Upper lobe of left lung (tissue), 6 donors: ENCODE measurements around the gene SH2B3. TPM values are rescaled to one million over a fixed set of nuclear protein-coding genes. Genes with fewer than 3 reads are reported as not detected.
A peak's percentile ranks its signal among the peaks of the same experiment; 100 is the strongest.

Experiments
- ATAC-seq, 2 donors: fragments of 200-7000 bp; cut with Tn5 transposase; one replicate each; pipeline ENCODE4 v1.9.1; 2022; ENCODE audit warnings: mild to moderate bottlenecking in 2 of 2, moderate library complexity in 2 of 2; ENCODE audit not compliant: low FRiP score in 2 of 2
- DNase-seq, 2 donors: peaks; one replicate each; pipeline ENCODE4 v3.0.0-alpha.2; 2019 to 2020
- H3K27ac ChIP-seq, 4 donors: fragments of 200-600 bp; sonication (generic); one replicate each; pipeline ENCODE4 v1.5.1; 2016 to 2019
- H3K27me3 ChIP-seq, 4 donors: fragments of 200-600 bp; sonication (generic); one replicate each; pipeline ENCODE4 v1.5.1; 2017 to 2019
- H3K36me3 ChIP-seq, 4 donors: fragments of 200-600 bp; sonication (generic); one replicate each; pipeline ENCODE4 v1.5.1; 2016 to 2019
- H3K4me1 ChIP-seq, 4 donors: fragments of 200-600 bp; sonication (generic); one replicate each; pipeline ENCODE4 v1.5.1; 2018 to 2019
- H3K4me3 ChIP-seq, 4 donors: fragments of 200-600 bp; sonication (generic); one replicate each; pipeline ENCODE4 v1.5.1; 2017 to 2019; ENCODE audit warnings: mild to moderate bottlenecking in 2 of 4, moderate library complexity in 1 of 4
- H3K9me3 ChIP-seq, 4 donors: fragments of 200-600 bp; sonication (generic); one replicate each; pipeline ENCODE4 v1.5.1; 2018 to 2019
- EP300 ChIP-seq, 4 donors: sonication (generic); formaldehyde crosslinking; IDR thresholded peaks; one replicate each; pipeline ENCODE4 v1.5.1; 2017; ENCODE audit warnings: antibody characterized with exemption in 4 of 4, control low read depth in 2 of 4
- POLR2A ChIP-seq, 4 donors: fragments of 450-650 bp; IDR thresholded peaks; one replicate each; pipeline ENCODE4 v1.5.1; 2016 to 2017; ENCODE audit warnings: antibody characterized with exemption in 4 of 4, mild to moderate bottlenecking in 2 of 4
- POLR2AphosphoS5 ChIP-seq, 2 donors: sonication (generic); formaldehyde crosslinking; IDR thresholded peaks; one replicate each; pipeline ENCODE4 v1.5.1; 2017; ENCODE audit warnings: antibody characterized with exemption in 2 of 2
- WGBS, 2 donors: methylation state at CpG; one replicate each; pipeline ENCODE4 v1.1.5; 2017 to 2018; 5-methylcytosine and 5-hydroxymethylcytosine counted together
- total RNA-seq, 6 donors: library from RNA; depleted of rRNA in 4 of 6; stranded (reverse); fragments of >200 nt in 4 of 6; gene quantifications; one replicate each; pipeline versions ENCODE4 v1.1.0 to v1.2.1, GENCODE V29; 2016 to 2021
- TF ChIP-seq, protein P1 (sequence below), 6 experiments: fragments of 450-650 bp in 4 of 6; fragments of 200-600 bp in 2 of 6; sonication (generic) in 2 of 6; IDR thresholded peaks; one replicate each; pipeline ENCODE4 v1.5.1; 2016 to 2019; ENCODE audit warnings: antibody characterized with exemption in 6 of 6
- donor health status: DM: no; HTN: no; CAD: no; lungs with moderate emphysema.
- donor health status: DM: no; HTN: yes; CAD: no; lungs with severe emphysema.

Gene SH2B3
- total RNA-seq, 6 donors from 2014 or later, result 24.8 to 128 (median 52.5) TPM

GRCh38 chr12:111411185-111411764 is 5.6 kb downstream of the SH2B3 start:
- H3K36me3 ChIP-seq, result peaks cover 0 to 5% (median 0%) of the 10 kb centered on the region in 4 donors
- no peak overlapping the region for H3K4me3 ChIP-seq
- no peaks in the 10 kb centered on the region for H3K9me3 ChIP-seq
- WGBS, 2 donors, result 61 to 77% methylated on average over 2 to 8 of the region's 8 CpGs
- ATAC-seq, result no peak
- TF ChIP-seq EP300 (IDR thresholded peaks at IDR 0.05) (no peak), POLR2AphosphoS5 (IDR thresholded peaks at IDR 0.05) (no peak), POLR2A (IDR thresholded peaks at IDR 0.05) (no peak)
- TF ChIP-seq, protein P1, sequence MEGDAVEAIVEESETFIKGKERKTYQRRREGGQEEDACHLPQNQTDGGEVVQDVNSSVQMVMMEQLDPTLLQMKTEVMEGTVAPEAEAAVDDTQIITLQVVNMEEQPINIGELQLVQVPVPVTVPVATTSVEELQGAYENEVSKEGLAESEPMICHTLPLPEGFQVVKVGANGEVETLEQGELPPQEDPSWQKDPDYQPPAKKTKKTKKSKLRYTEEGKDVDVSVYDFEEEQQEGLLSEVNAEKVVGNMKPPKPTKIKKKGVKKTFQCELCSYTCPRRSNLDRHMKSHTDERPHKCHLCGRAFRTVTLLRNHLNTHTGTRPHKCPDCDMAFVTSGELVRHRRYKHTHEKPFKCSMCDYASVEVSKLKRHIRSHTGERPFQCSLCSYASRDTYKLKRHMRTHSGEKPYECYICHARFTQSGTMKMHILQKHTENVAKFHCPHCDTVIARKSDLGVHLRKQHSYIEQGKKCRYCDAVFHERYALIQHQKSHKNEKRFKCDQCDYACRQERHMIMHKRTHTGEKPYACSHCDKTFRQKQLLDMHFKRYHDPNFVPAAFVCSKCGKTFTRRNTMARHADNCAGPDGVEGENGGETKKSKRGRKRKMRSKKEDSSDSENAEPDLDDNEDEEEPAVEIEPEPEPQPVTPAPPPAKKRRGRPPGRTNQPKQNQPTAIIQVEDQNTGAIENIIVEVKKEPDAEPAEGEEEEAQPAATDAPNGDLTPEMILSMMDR (IDR thresholded peaks at IDR 0.05), result no peak
- no peaks in the 10 kb centered on the region for H3K27me3 ChIP-seq
- peak overlapping the region; percentile 44 to 94 (median 80) for H3K27ac ChIP-seq
- peaks cover 64 to 81% (median 71%) of the 10 kb centered on the region in 4 donors for H3K4me1 ChIP-seq
- DNase-seq, result no peak

- TF ChIP-seq POLR2AphosphoS5 (IDR thresholded peaks at IDR 0.05) (no peak), POLR2A (IDR thresholded peaks at IDR 0.05) (no peak), EP300 (IDR thresholded peaks at IDR 0.05) (no peak)
- TF ChIP-seq, protein P1 (IDR thresholded peaks at IDR 0.05), result no peak
- WGBS, 2 donors, result 48 to 68% methylated on average over 6 to 15 of the region's 15 CpGs
- Histone ChIP-seq H3K27ac (peak overlapping the region; percentile 44 to 94 (median 80)), H3K4me1 (peaks cover 58 to 71% (median 65%) of the 10 kb centered on the region in 4 donors), H3K27me3 (no peaks in the 10 kb centered on the region), H3K9me3 (no peaks in the 10 kb centered on the region), H3K4me3 (no peak overlapping the region), H3K36me3 (peaks cover 0 to 6% (median 0%) of the 10 kb centered on the region in 4 donors)
- no peak for ATAC-seq
- DNase-seq, result peak in 1 of 2 donors; percentile 63
These were observed 6.5 kb downstream of the SH2B3 start for GRCh38 chr12:111412007-111412829.

DNA sequence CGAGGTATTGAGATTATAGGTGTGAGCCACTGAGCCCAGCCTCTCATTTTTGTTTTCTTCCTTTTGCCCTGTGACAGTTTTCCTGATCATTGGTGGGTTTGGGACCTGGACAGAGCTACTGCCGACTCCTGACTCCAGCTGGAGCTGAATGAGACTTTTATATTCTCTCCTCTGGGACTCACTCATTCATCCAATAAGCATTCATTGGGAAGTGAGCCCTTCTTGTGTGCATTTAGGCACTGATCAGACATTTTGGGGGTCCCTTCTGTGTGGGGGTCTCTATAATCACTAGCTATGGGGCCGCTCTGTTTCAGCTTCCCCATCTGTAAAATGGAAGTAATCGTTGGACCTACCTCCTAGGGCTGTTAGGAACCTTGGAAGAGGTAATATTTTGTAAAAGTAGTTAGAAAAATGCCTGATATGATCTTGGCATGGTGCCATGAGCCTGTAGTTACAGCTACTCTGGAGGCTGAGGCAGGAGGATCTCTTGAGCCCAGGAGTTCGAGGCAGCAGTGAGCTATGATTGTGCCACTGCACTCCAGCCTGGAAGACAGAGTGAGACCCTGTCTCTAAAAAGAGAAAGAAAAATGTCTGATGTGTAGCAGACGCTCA is 7.2 kb downstream of the SH2B3 start:
- ATAC-seq (no peak), DNase-seq (no peak)
- no peaks in the 10 kb centered on the region for H3K9me3 ChIP-seq
- H3K36me3 ChIP-seq, result peaks cover 0 to 9% (median 1%) of the 10 kb centered on the region in 4 donors
- no peaks in the 10 kb centered on the region for H3K27me3 ChIP-seq
- TF ChIP-seq POLR2AphosphoS5 (IDR thresholded peaks at IDR 0.05) (no peak), EP300 (IDR thresholded peaks at IDR 0.05) (no peak), POLR2A (IDR thresholded peaks at IDR 0.05) (no peak)
- TF ChIP-seq, protein P1 (IDR thresholded peaks at IDR 0.05), result no peak
- no peak overlapping the region for H3K4me3 ChIP-seq
- H3K4me1 ChIP-seq, result peaks cover 51 to 64% (median 58%) of the 10 kb centered on the region in 4 donors
- H3K27ac ChIP-seq, result peak overlapping the region; percentile 44 to 94 (median 80)
- 67% methylated on average over 6 of the region's 6 CpGs for WGBS, 2 donors

- 80 to 85% methylated on average over 11 to 12 of the region's 12 CpGs for WGBS, 2 donors
- Histone ChIP-seq H3K27me3 (no peaks in the 10 kb centered on the region), H3K27ac (peak overlapping the region in 3 of 4 donors; percentile 24 to 91 (median 69)), H3K36me3 (peaks cover 0 to 14% (median 6%) of the 10 kb centered on the region in 4 donors), H3K4me1 (peaks cover 45 to 58% (median 52%) of the 10 kb centered on the region in 4 donors), H3K9me3 (no peaks in the 10 kb centered on the region), H3K4me3 (no peak overlapping the region)
- TF ChIP-seq EP300 (IDR thresholded peaks at IDR 0.05) (no peak), POLR2A (IDR thresholded peaks at IDR 0.05) (no peak), POLR2AphosphoS5 (IDR thresholded peaks at IDR 0.05) (no peak)
- TF ChIP-seq, protein P1 (IDR thresholded peaks at IDR 0.05), result no peak
- ATAC-seq (no peak), DNase-seq (no peak)
These were observed 7.8 kb downstream of the SH2B3 start for GRCh38 chr12:111413442-111414086.
